Urothelium cell line (cell line): ENCODE measurements around the gene DHRS9.
"Not testable (repeated sequence)": the region's sequence is repeated elsewhere in the genome, so short reads cannot be mapped to it uniquely, and the experiment has no call there.

Source experiments
- DNase-seq: peaks from one replicate; pipeline ENCODE4 v3.0.0; 2011; ENCODE audit warnings: low spot score, mixed read lengths
- FAIRE-seq: peaks from 2 replicates; lab custom pipeline; 2011; peaks lifted over from hg19 to GRCh38; lab: Jason Lieb, UNC

Gene DHRS9

GRCh38 chr2:169131587-169132512, 62.5 kb downstream of the DHRS9 start:
- DNase-seq: peak; percentile 49
- FAIRE-seq: peak; percentile 5

GRCh38 chr2:169134272-169134671, 64.9 kb downstream of the DHRS9 start:
- not testable (repeated sequence) for DNase-seq, FAIRE-seq

GRCh38 chr2:169136428-169136827, 67.1 kb downstream of the DHRS9 start:
- FAIRE-seq, DNase-seq: not testable (repeated sequence)

GRCh38 chr2:169136885-169137534, 67.6 kb downstream of the DHRS9 start:
- FAIRE-seq: no peak
- no peak for DNase-seq

- FAIRE-seq: no peak
- DNase-seq: no peak
Measured at GRCh38 chr2:169137924-169138323, 68.6 kb downstream of the DHRS9 start.

GRCh38 chr2:169139145-169139544, 69.8 kb downstream of the DHRS9 start:
- FAIRE-seq (no peak), DNase-seq (no peak)

GRCh38 chr2:169139993-169140767, 70.8 kb downstream of the DHRS9 start:
- FAIRE-seq (no peak), DNase-seq (no peak)

- FAIRE-seq (peak; percentile 66), DNase-seq (peak; percentile 70)
Measured at GRCh38 chr2:169141713-169142352, 72.5 kb downstream of the DHRS9 start.

GRCh38 chr2:169143998-169144397, 74.6 kb downstream of the DHRS9 start:
- no peak for DNase-seq
- FAIRE-seq: no peak
